GM21447 (cell line): ENCODE measurements around the gene S100A9.

Source experiments
- ATAC-seq: cut with Tn5 transposase; IDR thresholded peaks from one replicate; pipeline ENCODE4 v1.9.1; 2021; ENCODE audit not compliant: unreplicated experiment

The S100A9 gene

GRCh38 chr1:153389401-153389800 is 31.7 kb downstream of the S100A9 start:
- ATAC-seq = no peak

DNA sequence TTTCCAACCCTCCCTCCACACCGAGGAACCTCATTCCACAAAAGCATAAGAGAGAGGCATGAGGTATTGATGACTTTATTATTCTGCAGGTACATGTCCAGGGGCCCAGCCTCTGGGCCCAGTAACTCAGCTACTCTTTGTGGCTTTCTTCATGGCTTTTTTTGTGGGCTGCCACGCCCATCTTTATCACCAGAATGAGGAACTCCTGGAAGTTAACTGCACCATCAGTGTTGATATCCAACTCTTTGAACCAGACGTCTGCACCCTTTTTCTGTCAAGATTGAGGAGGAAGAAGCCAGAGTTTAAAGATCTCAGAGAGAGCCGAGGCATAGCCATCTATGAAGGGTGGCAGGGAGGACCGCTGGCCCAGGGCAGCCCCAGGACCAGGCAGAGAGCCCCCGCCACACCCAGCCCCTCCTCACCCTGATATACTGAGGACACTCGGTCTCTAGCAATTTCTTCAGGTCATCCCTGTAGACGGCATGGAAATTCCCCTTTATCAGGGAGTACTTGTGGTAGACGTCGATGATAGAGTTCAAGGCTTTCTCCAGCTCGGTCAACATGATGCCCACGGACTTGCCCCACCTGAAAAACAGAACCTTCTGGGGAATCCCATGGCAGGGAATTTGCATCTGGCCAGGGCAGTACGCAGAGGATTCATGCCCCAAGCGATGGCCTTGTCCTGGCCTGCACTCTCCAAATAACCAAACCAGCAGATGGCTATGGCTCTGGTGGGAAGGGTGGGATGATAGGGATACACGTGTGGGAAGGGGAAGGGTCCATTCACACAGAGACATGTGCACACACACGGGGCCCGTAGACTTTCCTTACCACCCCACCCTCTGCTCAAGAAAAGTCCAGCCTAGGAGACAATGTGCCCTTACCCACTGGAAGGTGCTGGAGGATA is 32.6 kb downstream of the S100A9 start:
- no peak for ATAC-seq

GRCh38 chr1:153390938-153391710 is 33.5 kb downstream of the S100A9 start, which contains the start of gene S100A8:
Gene S100A8, minus strand, starts transcription at chr1:153391073. Its CDS starts 538 bp downstream, at chr1:153390535.
- ATAC-seq = no peak

- no peak for ATAC-seq
Measured at GRCh38 chr1:153392258-153392657, 34.6 kb downstream of the S100A9 start.

- no peak for ATAC-seq
Measured at GRCh38 chr1:153392822-153393221, 35.2 kb downstream of the S100A9 start.

DNA sequence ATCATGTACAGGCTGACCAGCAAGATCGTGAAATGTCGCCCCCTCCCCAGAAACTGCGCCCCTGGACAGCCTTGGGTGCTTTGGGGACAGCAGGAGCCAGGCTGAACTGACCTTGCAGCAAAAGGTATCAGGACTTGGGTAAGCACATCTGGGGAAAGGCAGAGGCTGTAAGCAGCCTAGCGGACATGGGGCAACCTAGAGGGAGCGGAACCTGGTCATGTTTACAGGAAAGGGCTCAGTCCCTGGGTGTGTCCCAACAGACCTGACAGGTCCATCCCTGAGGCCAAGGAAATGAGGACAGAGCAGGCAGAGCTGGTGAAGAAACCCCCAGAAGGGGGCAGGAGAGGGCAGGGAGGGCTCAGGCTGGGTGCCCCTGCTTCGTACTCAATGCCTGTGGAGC is 36.3 kb downstream of the S100A9 start:
- no peak for ATAC-seq

- no peak for ATAC-seq
Measured at GRCh38 chr1:153394391-153394790, 36.7 kb downstream of the S100A9 start.

- no peak for ATAC-seq
Measured at GRCh38 chr1:153395136-153395685, 37.6 kb downstream of the S100A9 start.

DNA sequence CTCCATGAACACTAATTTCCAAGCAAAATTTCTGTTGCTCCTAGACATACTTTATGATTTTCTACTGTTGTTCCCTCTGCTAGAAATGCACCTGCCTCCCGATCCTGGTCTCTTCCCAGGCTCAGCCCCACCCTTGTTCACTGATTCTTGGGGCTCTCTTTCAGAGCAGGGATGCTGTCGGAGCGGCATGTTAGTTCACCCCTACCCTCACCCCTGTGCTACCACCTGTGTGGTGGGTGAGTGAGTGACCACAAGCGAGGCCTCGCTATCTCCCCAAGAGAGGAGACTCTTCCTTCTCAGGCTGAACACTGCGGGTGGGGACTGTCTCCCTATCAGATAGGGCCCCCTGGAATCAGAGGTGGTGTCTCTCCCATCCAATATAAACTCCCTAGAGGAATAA is 38.1 kb downstream of the S100A9 start:
- ATAC-seq = no peak

DNA sequence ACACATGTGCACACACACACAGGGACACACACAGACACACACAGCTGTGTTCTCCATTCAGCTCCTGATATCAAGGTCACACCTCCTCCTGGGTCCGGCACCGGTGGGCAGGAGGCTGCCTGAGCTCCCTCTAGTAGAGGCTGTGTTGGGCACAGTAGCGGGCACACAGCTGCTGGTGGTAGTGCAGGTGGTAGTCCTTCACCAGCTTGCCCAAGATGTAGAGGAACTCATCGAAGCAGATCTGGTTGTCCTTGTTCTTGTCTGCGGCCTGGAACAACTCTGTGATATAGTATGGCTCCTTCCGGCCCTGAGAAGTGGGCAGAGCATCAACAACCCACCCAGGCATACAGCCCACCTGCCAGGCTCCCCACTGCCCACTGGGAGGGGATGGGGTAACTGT is 38.8 kb downstream of the S100A9 start:
- ATAC-seq = no peak

GRCh38 chr1:153397051-153397923 is 39.6 kb downstream of the S100A9 start:
- no peak for ATAC-seq

- ATAC-seq = no peak
Measured at GRCh38 chr1:153397924-153398651, 40.4 kb downstream of the S100A9 start.

- no peak for ATAC-seq
Measured at GRCh38 chr1:153399401-153400055, 41.9 kb downstream of the S100A9 start.

DNA sequence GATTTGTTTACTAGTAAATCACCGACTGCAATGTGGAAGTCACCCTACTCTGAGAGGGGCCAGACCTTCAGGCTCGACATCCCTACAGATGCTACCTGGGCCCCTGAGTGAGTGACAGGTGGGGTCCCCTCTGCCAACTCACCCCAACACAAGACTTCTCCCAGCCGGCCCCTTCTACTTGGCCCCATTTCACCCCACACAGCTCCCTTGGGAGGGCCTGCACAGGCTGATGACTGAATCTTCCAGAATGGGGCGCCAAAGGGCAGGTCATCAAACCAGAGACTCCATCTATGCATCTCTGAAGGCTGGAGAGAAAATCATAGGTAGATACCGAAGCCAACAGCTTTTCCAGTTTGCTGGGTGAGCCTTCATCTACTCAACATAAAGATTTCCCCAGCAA is 42.6 kb downstream of the S100A9 start:
- ATAC-seq = no peak

- no peak for ATAC-seq
Measured at GRCh38 chr1:153401461-153401860, 43.8 kb downstream of the S100A9 start.

DNA sequence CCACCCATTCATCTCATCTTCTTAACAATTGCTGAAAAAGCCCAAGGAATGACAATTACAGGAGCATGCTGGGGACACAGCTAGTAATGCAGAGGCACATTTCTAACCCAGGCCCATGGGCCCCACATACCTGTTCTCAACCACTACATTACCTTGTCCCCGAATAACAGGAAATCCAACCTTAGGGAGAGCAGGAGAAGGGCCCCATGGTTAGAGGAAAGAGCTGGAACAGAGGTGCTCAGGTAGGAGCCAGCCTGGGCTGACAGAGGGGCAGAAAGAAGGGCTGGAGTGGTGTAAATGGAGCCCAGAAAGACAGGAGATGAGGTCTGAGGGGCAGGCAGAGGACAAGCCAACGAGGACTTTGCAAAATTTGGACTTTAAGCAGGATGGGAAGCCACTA is 44.6 kb downstream of the S100A9 start:
- ATAC-seq = no peak

DNA sequence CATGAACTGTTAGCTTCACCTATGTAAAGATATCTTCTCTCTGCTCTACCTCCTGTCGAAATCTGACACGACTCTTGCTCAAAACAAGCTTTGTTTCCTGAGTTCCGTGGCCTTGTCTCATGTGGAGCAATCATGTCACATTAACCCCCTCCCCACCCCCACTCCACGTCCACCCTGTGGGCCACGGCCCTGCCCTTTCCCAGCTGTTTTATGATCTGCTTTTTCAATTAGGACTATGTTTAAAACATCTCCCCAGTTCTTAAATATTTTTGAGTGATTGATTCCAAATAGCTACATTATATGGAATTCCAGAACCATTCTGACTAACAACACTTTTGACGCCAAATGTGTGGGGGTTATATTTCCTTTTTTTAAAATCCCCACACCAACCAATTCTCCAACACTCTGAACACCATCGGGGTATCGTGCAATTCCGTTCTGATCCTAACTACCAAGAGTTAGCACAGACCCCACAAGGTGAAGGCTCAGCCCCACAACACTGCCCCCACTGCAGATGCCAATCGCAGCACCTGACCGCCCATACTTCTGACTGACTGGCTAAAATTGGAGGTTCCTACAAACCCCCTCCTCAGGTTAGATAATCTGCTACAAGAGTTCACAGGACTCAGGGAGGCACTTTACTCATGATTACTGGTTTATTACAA is 45.9 kb downstream of the S100A9 start:
- ATAC-seq = no peak

- no peak for ATAC-seq
Measured at GRCh38 chr1:153404086-153404635, 46.5 kb downstream of the S100A9 start.

DNA sequence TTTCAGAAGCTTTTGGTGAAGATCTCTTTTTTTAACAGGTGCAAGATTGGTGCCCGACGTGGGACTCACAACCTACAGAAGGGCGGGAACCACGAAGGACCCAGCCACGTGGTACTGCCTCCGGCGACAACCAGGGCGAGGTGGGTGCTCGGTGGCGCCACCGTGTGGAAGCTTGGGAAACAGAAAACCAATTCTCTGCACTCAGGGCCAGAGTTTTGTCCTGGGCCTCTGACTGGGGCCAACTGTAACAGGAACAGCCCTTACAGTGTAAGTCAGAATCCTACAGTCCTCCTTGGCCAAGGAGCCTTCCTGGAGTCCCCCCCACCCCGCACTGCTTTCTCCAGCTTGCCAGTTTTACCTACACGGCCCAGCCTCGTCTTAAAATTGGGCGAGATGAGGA is 47.1 kb downstream of the S100A9 start:
- no peak for ATAC-seq
